Smooth muscle cell of the coronary artery (primary cell): ENCODE measurements around the gene IRF5. TPM values are rescaled to one million over a fixed set of nuclear protein-coding genes. Genes with fewer than 3 reads are reported as not detected.

Experiments used
- total RNA-seq: library from RNA; depleted of rRNA; stranded (reverse); fragments of >200 nt; gene quantifications from 2 replicates; pipeline ENCODE4 v1.2.3, GENCODE V29; 2014; ENCODE audit warnings: low replicate concordance

IRF5 gene
- 0.15 TPM in 1 of 2 replicates, not detected in the other for total RNA-seq

GRCh38 chr7:128937647-128938543 is at the start of gene IRF5:
IRF5 (plus strand) TSS chr7:128937927; CDS start chr7:128942082, 4,155 bp downstream.

GRCh38 chr7:128910569-128910945 is 27.2 kb upstream of the IRF5 start, which contains the start of gene KCP:
KCP (minus strand) TSS chr7:128910709; CDS start chr7:128910676, 33 bp downstream.

Other genes starting within 250 kb of the IRF5 start
- 1,069 and 1,133 TPM in 2 replicates for gene CALU, start 198.6 kb upstream of the IRF5 start, total RNA-seq
- gene OPN1SW, start 162.1 kb upstream of the IRF5 start, total RNA-seq, result not detected in 2 replicates
- 3.2 and 4.4 TPM in 2 replicates for gene CCDC136, start 146.0 kb upstream of the IRF5 start, total RNA-seq
- gene FLNC, start 107.5 kb upstream of the IRF5 start, total RNA-seq, result 118 and 153 TPM in 2 replicates
- 99.8 and 100.0 TPM in 2 replicates for gene ATP6V1F, start 75.1 kb upstream of the IRF5 start, total RNA-seq
- gene KCP, start 27.2 kb upstream of the IRF5 start, total RNA-seq, result 0.08 and 0.94 TPM in 2 replicates
- gene TNPO3, start 117.2 kb downstream of the IRF5 start, total RNA-seq, result 46.0 and 74.9 TPM in 2 replicates
- 0.12 and 1.8 TPM in 2 replicates for gene TSPAN33, start 206.8 kb downstream of the IRF5 start, total RNA-seq